Measurements from ENCODE around the gene SDK1.
A peak's percentile ranks its signal among the peaks of the same experiment; 100 is the strongest.

The SDK1 gene

DNA sequence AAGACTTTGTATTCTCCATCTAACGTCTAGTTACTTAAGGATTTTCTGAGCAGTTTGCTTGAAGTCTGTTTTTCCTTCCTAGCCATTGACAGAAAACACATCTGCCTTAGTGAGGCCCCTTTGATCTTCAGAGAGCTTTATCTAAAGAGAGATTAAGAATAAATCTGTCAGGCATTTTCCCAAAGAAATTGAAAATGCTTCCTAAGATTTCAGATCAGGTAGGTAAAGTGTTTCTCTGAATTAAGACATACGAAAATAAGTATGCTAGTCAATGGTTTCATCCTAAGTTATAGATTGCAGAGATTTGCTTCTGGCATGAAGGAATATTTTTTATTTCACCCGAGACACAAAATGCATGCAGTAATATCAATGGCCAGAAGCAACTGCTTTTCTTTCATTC is 168.6 kb downstream of the SDK1 start:
- no peak for DNase-seq

DNA sequence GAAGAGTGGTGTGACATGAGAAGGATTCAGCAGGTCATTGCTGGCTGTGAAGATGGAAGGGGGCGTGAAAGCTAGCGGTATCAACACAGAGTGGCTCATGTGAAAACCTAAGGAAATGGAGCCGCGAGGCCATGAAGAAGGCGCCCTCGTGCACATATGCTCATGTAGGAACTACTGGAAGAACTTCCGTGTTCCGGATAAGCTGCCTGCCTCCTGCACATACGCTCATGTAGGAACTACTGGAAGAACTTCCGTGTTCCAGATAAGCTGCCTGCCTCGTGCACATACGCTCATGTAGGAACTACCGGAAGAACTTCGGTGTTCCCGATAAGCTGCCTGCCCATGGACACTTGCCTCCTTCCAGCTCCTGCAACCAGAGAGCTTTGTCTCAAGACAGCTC is 179.1 kb downstream of the SDK1 start:
- DNase-seq = no peak

DNA sequence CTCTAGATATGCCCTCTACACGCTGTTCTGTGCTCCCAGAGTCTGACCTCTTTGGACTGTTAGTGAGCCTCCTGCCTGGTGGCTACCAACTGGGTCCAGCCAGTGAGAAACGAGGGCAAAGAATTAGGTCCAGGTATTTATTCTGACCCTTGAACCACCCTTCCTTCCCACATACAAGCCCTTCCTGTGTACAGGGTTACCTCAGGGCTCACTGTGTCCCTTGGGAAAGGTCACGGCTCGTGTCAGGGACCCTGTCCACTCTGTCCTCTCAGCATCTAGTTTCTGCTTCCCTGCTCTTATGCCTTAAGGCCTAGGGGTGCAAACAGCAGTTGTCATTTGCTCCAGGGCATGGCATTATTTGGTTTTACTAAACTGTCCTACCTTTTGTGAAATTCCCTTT is 180.4 kb downstream of the SDK1 start:
- DNase-seq = no peak

DNA sequence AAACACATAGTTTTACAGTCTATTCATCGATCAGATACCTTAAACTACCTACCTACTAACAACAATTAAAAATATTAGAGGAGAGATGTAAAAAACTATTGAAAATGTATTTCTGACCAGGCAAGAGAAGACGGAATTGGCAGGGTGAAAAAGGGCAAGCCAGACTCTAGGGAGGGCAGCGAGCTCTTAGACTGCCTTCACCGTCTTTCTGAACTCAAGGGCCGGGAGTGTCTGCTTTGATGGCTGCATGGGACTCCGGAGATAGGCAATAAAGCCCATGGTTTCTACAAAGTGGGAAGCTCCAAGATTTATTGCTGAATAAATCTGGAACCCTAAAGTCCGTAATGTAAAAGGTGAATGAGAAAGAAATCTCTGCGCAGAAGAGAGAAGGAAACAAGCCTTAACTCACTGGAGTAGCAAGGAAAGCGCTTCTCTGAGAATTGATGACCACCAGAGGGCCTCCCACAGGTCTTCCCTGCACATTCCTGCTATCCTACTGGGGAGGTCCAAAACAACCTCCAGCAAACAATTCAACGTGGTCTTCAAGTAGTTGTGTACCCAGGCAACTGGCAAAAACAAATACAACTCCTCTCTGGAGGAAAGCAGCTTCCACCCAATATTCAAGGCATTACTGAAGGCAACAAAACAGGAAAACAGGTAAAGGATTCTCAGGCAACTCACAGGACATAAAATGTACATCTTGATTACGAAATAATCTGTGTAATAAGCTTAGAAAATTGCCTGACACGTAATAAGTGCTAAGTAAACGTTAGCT is 181.3 kb downstream of the SDK1 start:
- DNase-seq = peak; percentile 33

DNA sequence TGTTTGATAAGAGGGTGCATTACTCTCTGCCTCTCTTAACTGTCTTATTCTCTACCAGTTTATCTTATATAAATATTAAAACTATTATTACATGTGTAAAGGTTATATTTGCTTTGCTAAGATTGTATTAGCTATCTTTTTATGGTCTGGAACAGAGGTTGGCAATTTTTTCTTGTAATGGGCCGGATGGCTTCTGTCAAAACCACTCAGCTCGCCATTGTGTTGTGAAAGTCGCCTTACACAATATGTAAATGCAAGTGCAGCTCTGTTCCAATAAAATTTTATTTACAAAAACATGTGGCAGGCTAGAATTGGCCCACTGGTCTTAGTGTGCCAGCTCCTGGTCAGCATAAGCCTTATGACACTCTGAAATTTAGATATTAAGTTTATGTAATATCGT is 185.8 kb downstream of the SDK1 start:
- no peak for DNase-seq

DNA sequence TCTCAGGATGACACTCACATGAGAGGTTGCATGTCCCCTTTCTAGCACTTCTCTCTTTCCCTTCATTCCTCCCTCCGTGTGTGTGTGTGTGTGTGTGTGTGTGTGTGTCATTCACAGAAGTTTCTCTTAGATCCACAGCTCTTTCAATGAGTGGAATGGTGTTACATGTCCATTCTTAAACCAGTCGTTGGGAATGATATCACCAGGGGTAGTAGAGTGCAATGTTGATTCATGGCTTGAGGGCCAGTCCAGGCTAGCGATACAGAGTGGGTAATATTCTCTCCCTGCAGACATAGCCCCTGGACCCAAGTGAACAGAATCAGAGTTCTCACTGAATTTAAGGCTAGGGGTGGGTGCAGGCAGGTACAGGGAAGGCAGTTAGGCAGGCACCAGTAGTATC is 187.8 kb downstream of the SDK1 start:
- no peak for DNase-seq

DNA sequence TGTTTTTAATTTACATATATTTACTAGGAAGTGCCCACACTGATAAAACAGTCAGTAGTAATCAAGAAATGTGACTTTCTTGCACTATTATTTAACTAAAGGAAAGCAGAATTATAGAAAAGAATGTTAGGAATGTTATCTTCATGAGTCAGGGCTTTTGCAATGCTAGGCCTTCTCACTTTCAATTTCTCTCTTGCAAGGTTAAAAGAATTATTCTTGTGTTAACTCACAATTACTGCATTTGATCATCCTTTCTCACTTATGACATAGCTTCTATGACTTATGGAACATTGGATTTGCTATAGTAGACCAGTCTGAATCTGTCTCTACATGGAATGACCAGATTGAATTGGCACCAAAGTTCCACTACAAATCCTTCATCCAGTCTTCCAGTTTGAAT is 192.4 kb downstream of the SDK1 start:
- DNase-seq = peak; percentile 66

DNA sequence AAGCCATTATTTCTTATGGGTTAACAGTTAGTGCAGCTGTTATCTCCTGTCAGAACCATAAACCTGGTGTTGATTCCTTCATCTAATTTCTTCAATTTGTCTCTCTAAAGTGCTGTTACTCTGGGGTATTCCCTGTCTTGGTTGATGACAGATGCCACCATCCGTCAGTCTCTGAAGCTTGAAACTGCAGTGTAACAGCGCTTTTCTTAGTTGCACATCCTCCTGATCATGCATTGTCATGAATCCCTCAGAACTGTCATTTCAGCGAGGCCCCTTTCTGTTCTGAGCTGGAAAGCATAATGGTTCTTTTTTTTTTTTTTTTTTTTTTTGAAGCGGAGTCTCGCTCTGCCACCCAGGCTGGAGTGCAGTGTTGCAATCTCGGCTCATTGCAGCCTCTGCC is 193.9 kb downstream of the SDK1 start:
- DNase-seq = no peak

DNA sequence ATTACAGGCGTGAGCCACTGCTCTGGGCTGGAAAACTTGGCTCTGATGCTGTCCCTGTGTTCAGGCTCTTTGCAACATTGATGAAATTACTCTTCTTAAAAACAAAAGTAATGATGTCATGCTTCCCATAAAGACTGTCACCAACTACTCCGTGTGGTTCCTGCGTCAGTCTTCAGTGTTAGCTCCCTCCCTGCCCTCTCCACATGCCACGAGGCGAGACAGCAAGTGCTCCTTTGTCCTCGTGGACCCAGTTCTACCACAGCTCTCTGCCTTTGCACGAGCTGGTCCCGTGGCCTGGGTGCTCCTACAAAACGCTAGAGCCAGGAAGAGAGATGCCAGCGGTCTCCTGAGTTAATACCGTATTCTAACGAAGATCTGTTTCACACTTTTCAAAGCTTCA is 194.5 kb downstream of the SDK1 start:
- DNase-seq = no peak

DNA sequence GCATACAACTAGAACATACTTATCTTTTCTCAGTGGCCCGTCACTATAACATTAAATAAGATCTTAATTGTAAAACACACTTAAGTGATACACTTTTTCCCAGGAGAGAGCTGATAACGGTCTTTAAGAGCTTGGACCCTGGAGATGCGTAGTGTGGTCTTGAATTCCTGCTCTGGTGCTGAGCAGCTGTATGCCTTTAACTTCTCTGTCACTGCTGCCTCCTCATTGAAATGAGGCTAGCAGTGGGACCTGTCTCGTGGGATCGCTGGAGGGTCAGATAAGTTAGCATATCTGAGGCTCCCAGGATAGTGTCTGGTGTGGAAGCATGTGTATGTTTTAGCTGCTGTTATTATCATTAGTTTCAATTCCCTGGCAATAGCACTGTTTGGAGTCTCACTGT is 194.9 kb downstream of the SDK1 start:
- no peak for DNase-seq

DNA sequence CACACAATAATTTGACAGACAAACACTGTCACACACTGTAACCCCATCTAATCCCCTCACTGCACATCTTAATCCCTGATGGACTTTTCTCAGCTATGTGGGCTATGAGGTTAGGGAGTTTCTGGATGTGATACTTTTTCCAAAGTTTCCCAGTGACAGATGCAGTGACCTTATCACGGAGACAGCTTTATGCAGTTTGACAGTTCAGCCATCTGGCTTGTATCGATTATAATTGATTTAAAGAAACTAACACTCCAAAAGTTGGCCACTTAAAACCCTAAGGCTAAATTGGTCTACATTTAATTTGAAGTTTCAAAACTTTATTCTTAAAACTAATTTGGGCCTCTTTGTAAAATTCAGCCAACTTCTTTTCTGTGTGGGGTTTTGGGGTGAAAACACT is 196.7 kb downstream of the SDK1 start:
- DNase-seq = no peak

DNA sequence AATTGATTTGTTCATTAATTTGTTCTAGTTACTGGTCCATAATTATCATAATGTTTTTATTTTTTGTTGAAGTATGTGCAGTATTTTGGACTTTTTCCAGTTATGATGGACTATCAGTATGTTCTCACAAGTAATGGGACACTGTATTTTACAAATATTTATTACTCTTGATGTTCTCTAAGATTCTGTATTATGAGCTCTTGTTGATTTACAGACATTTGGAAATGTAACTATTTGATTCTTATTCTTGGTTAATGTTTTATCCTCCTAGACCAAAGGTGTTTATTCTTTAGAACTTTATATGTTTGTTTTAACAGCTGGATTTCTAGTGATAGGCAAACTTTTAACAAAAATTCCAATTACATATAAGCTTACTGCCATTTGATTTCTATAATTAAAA is 200.6 kb downstream of the SDK1 start:
- no peak for DNase-seq

DNA sequence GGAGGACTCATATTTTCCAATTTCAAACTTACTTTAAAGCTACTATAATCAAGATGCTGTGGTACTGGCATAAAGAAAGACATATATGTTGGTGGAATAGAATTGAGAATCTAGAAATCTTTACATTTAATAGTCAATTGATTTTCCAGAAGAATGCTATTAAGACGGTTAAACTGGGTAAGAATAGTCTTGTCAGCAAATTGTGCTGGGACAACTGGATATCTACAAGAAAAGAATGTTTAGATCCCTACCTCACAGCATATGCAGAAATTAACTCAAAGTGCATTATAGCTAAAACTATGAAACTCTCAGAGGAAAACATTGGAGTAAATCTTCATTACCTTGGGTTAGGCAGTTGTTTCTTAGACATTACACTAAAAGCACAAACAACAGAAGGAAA is 203.3 kb downstream of the SDK1 start:
- no peak for DNase-seq

DNA sequence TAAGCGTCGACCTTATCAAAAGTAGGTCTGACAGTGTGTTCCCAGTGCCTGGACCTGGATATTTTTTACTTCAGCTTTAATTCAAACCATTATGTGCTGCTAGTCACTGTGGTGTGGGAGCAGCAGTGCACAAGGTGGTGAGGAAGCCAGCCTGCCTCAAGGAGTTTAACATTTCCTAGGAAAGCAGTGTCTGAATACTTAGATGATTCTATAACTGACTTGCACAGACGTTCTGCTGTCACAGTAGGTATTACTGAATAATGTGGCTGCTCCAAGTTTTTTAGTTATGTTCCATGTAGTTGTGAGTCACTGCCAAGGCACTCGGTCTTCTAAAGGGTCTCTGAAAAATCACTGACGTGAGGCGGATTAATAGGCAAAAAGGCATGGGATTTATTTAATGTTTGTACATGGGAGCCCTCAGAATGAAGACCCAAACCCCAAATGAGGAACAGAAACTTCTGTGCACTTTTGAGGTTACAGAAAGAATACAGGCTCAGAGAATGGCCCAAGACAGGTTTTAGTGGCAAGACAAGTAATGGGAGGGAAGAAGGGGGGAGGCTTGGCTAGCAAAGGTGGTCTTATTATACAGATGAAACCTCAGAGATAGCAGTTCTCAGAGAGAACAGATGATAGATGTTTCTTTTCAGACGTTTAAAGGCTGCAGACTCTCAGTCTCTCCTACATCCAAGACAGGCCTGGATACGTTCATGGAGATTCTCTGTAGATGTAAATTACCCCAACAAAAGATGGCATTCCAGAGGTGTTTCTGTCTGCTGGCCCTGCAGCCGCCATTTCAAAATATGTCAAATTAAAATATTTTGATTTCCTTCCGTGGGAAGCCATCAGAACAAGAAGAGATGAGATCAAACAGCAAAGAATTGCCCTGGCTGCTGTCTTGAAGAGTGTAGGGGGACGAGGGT is 209.3 kb downstream of the SDK1 start:
- DNase-seq = peak; percentile 6

DNA sequence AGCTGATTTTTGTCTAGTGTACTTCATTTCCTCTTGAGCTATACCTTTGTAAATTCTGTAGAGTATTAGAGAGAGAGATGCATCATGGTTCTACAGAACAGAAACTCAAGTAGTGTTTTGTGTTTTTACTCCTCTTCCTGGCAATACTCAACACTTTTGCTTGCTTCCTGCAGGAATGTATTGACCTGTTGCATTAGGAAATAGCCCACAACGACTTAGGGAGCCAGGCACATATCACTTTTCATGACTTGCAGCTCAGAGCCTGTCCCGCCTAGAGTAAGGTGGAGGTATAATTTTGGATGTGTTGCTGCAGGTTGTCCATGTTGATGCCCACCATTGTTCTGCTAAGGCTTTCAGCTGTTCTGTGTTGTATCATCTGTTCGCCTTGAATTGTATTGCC is 216.3 kb downstream of the SDK1 start:
- DNase-seq = no peak

DNA sequence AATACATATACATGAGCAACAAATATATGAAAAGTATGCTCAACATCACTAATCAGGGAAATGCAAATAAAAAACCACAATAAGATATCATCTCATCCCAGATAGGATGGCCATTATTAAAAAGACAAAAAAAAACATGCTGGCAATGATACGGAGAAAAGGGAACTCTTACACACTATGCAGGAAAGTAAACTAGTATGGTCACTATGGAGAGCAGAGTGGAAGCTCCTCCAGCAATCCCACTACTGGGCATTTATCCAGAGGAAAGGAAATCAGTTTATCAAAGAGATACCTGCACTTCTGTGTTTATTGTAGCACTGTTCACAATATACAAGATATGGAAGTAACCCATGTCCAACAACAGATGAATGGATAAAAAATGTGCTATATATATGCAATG is 217.5 kb downstream of the SDK1 start:
- DNase-seq = peak; percentile 49

DNA sequence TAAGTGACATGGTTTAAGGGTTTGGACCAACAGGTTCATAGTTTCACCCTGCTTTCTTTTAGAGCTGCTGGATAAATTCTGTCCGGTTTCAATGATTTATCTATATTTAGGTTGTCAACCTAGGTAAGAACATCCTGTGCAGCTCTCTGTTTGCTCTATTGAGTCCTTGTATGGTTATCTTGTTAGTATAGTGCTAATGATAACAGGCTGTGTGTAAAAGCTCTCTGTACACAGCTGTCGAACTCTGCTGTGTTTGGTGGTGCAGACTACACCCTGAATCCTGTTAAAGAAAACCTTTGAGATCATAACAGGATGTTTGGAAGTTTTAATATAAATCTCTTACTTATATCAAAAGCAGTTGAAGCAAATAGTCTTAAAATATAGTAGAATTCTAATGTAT is 219.2 kb downstream of the SDK1 start:
- DNase-seq = no peak

DNA sequence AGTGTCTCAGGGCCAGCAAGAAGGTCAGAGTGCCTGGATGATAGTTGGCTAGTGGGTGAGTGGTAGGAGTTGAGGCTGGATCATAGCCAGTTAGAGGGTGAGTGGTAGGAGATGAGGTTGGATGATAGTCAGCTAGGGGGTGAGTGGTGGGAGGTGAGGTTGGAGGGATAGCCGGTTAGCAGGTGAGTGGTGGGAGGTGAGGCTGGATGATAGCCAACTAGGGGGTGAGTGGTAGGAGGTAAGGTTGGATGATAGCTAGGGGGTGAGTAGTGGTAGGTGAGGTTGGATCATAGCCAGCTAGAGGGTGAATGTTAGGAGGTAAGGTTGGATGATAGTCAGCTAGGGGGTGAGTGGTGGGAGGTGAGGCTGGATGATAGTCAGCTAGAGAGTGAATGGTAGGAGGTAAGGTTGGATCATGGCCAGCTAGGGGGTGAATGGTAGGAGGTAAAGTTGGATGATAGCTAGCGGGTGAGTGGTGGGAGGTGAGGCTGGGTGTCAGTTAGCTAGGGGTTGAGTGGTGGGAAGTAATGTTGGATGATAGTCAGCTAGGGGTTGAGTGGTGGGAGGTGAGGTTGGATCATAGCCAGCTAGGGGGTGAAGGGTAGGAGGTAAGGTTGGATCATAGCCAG is 226.6 kb downstream of the SDK1 start:
- no peak for DNase-seq

DNA sequence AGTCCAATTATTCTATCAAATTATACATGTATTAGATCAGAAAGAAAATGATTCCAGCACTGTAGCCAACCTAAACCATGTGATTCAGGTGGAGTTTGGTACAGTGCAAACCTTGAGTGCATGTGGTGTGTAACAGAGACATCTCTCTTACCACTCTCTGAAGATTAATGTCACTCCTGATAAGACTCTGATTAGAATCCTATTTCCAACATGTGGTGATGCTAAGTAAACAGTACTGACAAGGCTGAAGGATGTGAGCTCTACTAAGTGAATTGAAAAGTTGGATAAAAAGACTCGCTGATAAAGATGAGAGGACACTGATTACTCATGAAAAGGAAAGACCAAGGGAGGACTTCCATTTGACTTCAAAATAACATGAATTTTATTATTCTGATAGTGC is 232.0 kb downstream of the SDK1 start:
- no peak for DNase-seq

DNA sequence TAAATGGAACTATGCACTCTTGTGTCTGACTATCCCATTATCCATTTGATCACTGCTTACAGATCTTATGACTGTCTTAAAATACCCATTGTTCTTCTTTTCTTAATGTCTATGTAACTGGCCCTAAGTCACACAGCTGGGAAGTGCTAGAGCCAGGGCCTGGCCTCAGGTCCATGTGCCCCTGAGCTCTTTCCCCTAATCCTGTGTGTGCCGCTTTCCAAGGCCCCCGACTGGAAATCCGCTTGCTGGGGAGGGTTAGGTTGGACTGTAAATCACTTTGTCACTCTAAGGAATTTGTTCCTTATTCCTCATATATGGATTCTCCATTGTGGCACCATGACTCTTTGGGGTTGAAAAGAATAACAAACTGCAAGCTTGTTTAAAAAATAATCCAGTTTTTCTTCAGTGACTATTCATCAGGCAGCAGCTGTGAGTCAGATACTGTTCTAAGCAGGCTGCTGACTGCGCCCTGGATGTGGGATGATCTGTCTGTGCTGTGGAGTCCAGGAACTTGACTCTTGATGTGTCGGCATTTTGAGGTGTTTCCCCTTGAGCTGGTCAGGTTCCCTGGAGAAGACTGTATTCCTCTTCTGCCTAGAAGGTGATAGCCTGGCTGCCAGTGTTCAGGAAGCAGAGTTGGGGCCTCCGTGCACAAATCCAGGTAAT is 236.3 kb downstream of the SDK1 start:
- peak; percentile 22 for DNase-seq

DNA sequence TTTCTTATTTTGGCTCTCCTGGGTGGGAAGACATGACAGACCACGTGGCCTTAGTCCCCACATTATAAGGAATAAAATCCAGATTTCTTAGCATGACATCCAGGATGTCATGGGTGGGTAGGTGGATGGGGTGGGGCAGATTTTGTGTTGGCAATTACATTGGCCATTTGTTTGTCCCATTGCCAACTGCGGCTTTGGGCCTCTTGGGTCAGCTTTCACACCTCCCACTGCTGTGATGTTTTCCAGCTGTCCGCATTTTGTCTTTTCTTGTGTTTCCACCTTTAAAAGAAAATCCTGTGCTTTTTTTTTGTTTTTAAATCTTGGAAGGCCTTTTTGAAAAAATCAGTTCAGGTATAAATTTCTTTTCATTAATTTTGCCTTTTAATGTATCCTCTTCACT is 237.0 kb downstream of the SDK1 start:
- no peak for DNase-seq

DNA sequence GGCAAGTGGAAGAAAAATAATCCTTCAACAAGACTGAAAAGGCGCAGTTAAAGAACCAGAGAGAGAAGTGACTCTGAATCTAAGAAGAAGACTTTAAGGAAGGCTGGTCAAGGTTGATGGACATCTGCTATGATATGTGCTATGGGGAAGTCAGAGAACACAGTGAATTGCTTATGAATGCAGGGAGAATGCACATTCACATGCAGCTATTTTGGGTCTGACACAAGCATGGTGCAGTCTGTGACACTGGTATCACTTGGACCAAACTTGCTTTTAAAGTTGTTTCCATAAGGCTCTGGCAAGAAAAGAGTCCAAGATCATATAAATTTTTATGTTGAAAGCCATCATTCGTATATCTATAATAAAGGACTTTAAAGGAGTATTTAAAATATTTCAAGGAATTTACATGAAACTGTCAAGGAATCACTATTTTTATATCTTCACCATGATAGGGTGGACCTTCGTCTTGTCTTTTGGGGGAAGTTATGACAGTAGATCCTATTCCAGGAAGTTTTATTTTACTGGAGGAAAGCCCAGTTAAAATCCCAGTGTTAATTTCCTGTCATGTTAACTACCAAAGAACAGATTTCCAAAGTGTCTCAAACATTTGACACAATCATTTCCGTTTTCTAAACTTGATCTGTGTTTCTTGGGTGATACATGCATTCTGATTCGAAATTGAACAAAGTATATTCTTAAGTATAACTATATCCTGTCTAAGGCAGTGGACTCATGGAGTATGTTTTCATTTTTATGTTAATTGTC is 239.6 kb downstream of the SDK1 start:
- DNase-seq = no peak

DNA sequence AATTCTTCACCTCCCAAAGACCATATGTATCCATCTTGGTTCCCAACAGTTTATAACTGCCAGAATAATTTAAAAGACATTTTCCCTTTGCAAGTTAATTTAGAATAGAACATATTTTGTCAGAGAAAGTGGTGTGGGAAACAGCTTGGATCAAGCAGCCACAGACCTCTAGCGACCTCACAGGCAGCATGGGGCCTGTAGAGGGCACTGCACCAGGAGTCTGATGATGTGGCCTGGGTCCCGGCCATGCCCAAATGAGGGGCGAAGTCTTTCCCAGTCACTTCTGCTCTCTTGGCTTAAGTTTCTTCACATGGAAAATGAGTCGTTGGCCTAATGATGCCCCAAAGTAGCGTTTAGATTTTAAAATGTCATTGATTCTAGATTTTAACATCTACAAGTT is 243.2 kb downstream of the SDK1 start:
- DNase-seq = no peak
